Neural cell (in vitro differentiated cells): ENCODE results near the gene FAM193A. TPM values are rescaled to one million over a fixed set of nuclear protein-coding genes. Genes with fewer than 3 reads are reported as not detected.

Experiments
- H2AFZ ChIP-seq: fragments of 200-600, 300-800 bp; sonication (generic), shearing (Covaris generic); 2 replicates; pipeline ENCODE4 v1.6.0; 2014; ENCODE audit warnings: low read depth, mild to moderate bottlenecking, antibody characterized with exemption, low read length, moderate library complexity
- H3F3A ChIP-seq: fragments of 200-600 bp; shearing (Covaris generic); 2 replicates; pipeline ENCODE4 v1.6.1; 2016; ENCODE audit warnings: mild to moderate bottlenecking, moderate library complexity, mixed read lengths, antibody characterized with exemption, low read length; ENCODE audit not compliant: insufficient read depth, poor library complexity, severe bottlenecking
- H3K27ac ChIP-seq: fragments of 200-600, 300-800 bp; sonication (generic), shearing (Covaris generic); 2 replicates; pipeline ENCODE4 v1.5.1; 2014; ENCODE audit warnings: mild to moderate bottlenecking, low read length, moderate library complexity
- H3K27me3 ChIP-seq: fragments of 300-800, 200-600 bp; sonication (generic), shearing (Covaris generic); 2 replicates; pipeline ENCODE4 v1.6.0; 2014; ENCODE audit warnings: mild to moderate bottlenecking, low read depth, low read length, moderate library complexity; ENCODE audit not compliant: insufficient read depth
- H3K36me3 ChIP-seq: fragments of 300-800, 200-600 bp; sonication (generic), shearing (Covaris generic); 2 replicates; pipeline ENCODE4 v1.5.1; 2014; ENCODE audit warnings: mild to moderate bottlenecking, antibody characterized with exemption, low read length, moderate library complexity; ENCODE audit not compliant: insufficient read depth
- H3K4me2 ChIP-seq: fragments of 300-800, 200-600 bp; sonication (generic), shearing (Covaris generic); 2 replicates; pipeline ENCODE4 v1.6.0; 2014; ENCODE audit warnings: mild to moderate bottlenecking, low read length
- H3K4me3 ChIP-seq: fragments of 300-800, 200-600 bp; sonication (generic), shearing (Covaris generic); 2 replicates; pipeline ENCODE4 v1.5.1; 2014; ENCODE audit warnings: mild to moderate bottlenecking, low read length, moderate library complexity
- H3K79me2 ChIP-seq: fragments of 200-600 bp; shearing (Covaris generic); replicated peaks from 2 replicates; pipeline ENCODE4 v1.6.0; 2014; ENCODE audit warnings: mild to moderate bottlenecking, low read length, moderate library complexity; ENCODE audit not compliant: insufficient read depth
- H3K9ac ChIP-seq: fragments of 300-800, 200-600 bp; sonication (generic), shearing (Covaris generic); 2 replicates; pipeline ENCODE4 v1.6.1; 2016; ENCODE audit warnings: mild to moderate bottlenecking, low read length, mixed read lengths
- H3K9me2 ChIP-seq: fragments of 200-600 bp; shearing (Covaris generic); 2 replicates; pipeline ENCODE4 v1.6.1; 2016; ENCODE audit warnings: mild to moderate bottlenecking, low read length, mixed read lengths; ENCODE audit not compliant: insufficient read depth
- H3K9me3 ChIP-seq: fragments of 200-600, 300-800 bp; sonication (generic), shearing (Covaris generic); 2 replicates; pipeline ENCODE4 v1.6.1; 2016; ENCODE audit warnings: mild to moderate bottlenecking, mixed run types, low read length, moderate library complexity, mixed read lengths
- H4K20me1 ChIP-seq: fragments of 200-600 bp; shearing (Covaris generic); 2 replicates; pipeline ENCODE4 v1.6.1; 2016; ENCODE audit warnings: mild to moderate bottlenecking, mixed run types; ENCODE audit not compliant: insufficient read depth
- EP300 ChIP-seq: fragments of 450-650 bp; conservative IDR thresholded peaks from 2 replicates; pipeline ENCODE4 v1.6.1; 2014; ENCODE audit warnings: antibody characterized with exemption, mild to moderate bottlenecking, moderate library complexity; ENCODE audit not compliant: poor library complexity, severe bottlenecking
- EZH2 ChIP-seq: fragments of 200-600, 300-800 bp; shearing (Covaris generic), sonication (generic); IDR thresholded peaks from 2 replicates; pipeline ENCODE4 v1.6.1; 2014; ENCODE audit warnings: antibody characterized with exemption, low read length, borderline replicate concordance, mild to moderate bottlenecking; ENCODE audit not compliant: insufficient read depth, poor library complexity, severe bottlenecking
- MXI1 ChIP-seq: fragments of 450-650 bp; conservative IDR thresholded peaks from 2 replicates; pipeline ENCODE4 v1.6.1; 2014; ENCODE audit warnings: antibody characterized with exemption, mild to moderate bottlenecking; ENCODE audit not compliant: poor library complexity, severe bottlenecking
- POLR2AphosphoS5 ChIP-seq: IDR thresholded peaks from 2 replicates; pipeline ENCODE4 v1.6.1; 2012
- SMC3 ChIP-seq: fragments of 450-650 bp; conservative IDR thresholded peaks from 2 replicates; pipeline ENCODE4 v1.6.1; 2014; ENCODE audit warnings: antibody characterized with exemption, mild to moderate bottlenecking, moderate library complexity; ENCODE audit not compliant: poor library complexity
- TAF1 ChIP-seq: IDR thresholded peaks from 2 replicates; pipeline ENCODE4 v1.6.1; 2012; ENCODE audit warnings: low read depth
- polyA plus RNA-seq: library from polyadenylated mRNA; depleted of rRNA; stranded (reverse); fragments of >200 nt; gene quantifications from 2 replicates; pipeline ENCODE4 v1.2.3, GENCODE V29; 2014
- TF ChIP-seq, protein P1 (sequence below): fragments of 450-650 bp; IDR thresholded peaks from 2 replicates; pipeline ENCODE4 v1.5.1; 2014; ENCODE audit warnings: antibody characterized with exemption, mild to moderate bottlenecking, moderate library complexity; ENCODE audit not compliant: poor library complexity, severe bottlenecking
- TF ChIP-seq, protein P2 (sequence below): IDR thresholded peaks from 2 replicates; pipeline ENCODE4 v1.6.1; 2012; ENCODE audit warnings: borderline replicate concordance

The FAM193A gene
- polyA plus RNA-seq, 1 donor from 2014 or later, result 11.6 TPM

- no peaks in the 10 kb centered on the region for H3K27me3 ChIP-seq
- H3K4me2 ChIP-seq, result no peak overlapping the region
- H3K9ac ChIP-seq, result no peak overlapping the region
- TF ChIP-seq, protein P1, sequence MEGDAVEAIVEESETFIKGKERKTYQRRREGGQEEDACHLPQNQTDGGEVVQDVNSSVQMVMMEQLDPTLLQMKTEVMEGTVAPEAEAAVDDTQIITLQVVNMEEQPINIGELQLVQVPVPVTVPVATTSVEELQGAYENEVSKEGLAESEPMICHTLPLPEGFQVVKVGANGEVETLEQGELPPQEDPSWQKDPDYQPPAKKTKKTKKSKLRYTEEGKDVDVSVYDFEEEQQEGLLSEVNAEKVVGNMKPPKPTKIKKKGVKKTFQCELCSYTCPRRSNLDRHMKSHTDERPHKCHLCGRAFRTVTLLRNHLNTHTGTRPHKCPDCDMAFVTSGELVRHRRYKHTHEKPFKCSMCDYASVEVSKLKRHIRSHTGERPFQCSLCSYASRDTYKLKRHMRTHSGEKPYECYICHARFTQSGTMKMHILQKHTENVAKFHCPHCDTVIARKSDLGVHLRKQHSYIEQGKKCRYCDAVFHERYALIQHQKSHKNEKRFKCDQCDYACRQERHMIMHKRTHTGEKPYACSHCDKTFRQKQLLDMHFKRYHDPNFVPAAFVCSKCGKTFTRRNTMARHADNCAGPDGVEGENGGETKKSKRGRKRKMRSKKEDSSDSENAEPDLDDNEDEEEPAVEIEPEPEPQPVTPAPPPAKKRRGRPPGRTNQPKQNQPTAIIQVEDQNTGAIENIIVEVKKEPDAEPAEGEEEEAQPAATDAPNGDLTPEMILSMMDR, result no peak
- TF ChIP-seq POLR2AphosphoS5 (no peak), EP300 (no peak), TAF1 (no peak), SMC3 (no peak)
- no peaks in the 10 kb centered on the region for H3K79me2 ChIP-seq
- H2AFZ ChIP-seq, result no peak overlapping the region
- H3F3A ChIP-seq, result no peaks in the 10 kb centered on the region
- no peak overlapping the region for H3K4me3 ChIP-seq
- no peaks in the 10 kb centered on the region for H3K9me2 ChIP-seq
- H3K9me3 ChIP-seq, result no peaks in the 10 kb centered on the region
- H3K27ac ChIP-seq, result no peak overlapping the region
- no peaks in the 10 kb centered on the region for H3K36me3 ChIP-seq
- no peaks in the 10 kb centered on the region for H4K20me1 ChIP-seq
Observed at GRCh38 chr4:2745981-2746806, 209.7 kb downstream of the FAM193A start.

DNA sequence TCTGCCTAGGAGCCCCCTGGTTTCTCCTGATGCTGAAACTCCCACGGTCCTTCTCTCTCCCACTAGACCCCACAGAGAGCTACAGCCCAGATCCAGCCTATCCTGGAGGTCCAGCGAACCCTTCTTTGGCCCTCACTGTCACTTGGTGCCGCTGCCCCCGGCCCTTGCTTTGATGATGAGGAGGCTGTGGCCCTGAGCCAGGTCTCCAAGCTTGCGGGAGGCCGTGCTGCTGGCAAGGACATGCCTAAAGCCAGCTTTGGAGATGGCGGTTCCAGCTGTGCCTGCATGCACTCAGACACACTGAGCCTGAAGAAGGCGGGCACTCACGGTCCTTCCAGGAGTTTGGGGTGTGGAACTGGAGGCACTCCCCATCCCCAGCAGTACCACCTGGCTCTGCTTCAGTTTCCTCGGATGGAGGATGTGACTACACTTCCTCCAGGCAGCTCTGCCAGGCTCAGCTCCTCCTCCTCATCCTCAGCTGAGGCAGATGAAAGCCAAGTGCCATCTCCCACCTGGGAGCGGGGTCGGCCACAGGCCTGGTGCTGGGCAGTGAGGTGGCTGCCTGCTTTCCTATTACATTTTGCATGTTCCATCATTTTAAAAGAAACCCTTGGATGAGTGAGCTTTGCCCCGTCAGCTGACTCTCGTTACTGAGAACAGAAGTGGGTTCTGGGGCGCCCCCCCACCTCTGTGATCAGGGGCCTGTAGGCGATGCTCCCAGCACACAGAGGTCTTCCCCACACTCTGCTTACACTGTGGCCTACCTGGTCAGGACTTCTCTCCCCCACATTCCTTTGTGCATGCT lies 210.6 kb downstream of the FAM193A start:
- Histone ChIP-seq H3K36me3 (no peaks in the 10 kb centered on the region), H3K9me2 (no peaks in the 10 kb centered on the region)

More for the DNA sequence above, 210.6 kb downstream of the FAM193A start:
- Histone ChIP-seq H3K79me2 (no peaks in the 10 kb centered on the region), H3K4me2 (no peak overlapping the region), H3K9ac (no peak overlapping the region), H4K20me1 (no peaks in the 10 kb centered on the region), H3K27me3 (no peaks in the 10 kb centered on the region), H2AFZ (no peak overlapping the region), H3K9me3 (no peaks in the 10 kb centered on the region), H3K27ac (no peak overlapping the region), H3K4me3 (no peak overlapping the region), H3F3A (no peaks in the 10 kb centered on the region)
- TF ChIP-seq, protein P1, result no peak
- TF ChIP-seq MXI1, result no peak
- TF ChIP-seq, protein P2, sequence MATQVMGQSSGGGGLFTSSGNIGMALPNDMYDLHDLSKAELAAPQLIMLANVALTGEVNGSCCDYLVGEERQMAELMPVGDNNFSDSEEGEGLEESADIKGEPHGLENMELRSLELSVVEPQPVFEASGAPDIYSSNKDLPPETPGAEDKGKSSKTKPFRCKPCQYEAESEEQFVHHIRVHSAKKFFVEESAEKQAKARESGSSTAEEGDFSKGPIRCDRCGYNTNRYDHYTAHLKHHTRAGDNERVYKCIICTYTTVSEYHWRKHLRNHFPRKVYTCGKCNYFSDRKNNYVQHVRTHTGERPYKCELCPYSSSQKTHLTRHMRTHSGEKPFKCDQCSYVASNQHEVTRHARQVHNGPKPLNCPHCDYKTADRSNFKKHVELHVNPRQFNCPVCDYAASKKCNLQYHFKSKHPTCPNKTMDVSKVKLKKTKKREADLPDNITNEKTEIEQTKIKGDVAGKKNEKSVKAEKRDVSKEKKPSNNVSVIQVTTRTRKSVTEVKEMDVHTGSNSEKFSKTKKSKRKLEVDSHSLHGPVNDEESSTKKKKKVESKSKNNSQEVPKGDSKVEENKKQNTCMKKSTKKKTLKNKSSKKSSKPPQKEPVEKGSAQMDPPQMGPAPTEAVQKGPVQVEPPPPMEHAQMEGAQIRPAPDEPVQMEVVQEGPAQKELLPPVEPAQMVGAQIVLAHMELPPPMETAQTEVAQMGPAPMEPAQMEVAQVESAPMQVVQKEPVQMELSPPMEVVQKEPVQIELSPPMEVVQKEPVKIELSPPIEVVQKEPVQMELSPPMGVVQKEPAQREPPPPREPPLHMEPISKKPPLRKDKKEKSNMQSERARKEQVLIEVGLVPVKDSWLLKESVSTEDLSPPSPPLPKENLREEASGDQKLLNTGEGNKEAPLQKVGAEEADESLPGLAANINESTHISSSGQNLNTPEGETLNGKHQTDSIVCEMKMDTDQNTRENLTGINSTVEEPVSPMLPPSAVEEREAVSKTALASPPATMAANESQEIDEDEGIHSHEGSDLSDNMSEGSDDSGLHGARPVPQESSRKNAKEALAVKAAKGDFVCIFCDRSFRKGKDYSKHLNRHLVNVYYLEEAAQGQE, result no peak
- TF ChIP-seq TAF1, result no peak
- TF ChIP-seq EZH2, result no peak
